ENCODE measurements around the gene CBL.
A peak's percentile ranks its signal among the peaks of the same experiment; 100 is the strongest.

CBL gene

DNA sequence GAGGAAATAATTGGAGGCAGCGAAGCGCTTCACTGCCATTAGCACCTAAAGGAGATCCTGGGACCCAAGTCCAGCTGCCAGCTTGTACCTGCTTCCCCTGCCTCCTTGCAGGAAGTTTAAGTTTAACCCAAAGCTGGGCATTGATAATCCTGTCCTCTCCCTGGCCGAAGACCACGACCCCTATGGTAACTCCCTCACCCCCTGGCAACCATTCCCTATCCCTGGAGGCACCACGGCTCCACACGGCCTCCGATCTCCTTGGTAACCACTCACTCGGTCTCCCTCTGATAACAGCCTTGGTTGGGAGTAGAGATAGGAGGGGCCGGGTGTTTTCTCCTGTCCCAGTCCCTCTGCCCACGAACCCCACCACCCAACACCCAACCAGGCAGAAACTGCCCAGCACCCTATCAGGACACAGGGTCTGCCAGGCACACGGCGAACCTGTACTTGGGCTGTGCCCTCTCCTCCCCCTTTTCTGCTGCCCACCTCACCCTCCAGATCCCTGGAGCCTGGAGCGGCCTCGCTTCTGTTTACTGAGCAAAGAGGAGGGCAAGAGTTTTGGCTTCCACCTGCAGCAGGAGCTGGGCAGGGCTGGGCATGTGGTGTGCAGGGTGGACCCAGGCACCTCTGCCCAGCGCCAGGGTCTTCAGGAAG, 20.0 kb upstream of the CBL start:
- Histone ChIP-seq H3K27me3 (ENCODE audit: insufficient read depth, poor library complexity, severe bottlenecking) (no peaks in the 10 kb centered on the region), H3K4me1 (ENCODE audit: insufficient read depth, poor library complexity, severe bottlenecking) (no peaks in the 10 kb centered on the region), H3K9me3 (ENCODE audit: severe bottlenecking) (no peaks in the 10 kb centered on the region), H3K36me3 (ENCODE audit: low read depth) (no peaks in the 10 kb centered on the region), H3K4me3 (ENCODE audit: severe bottlenecking) (no peak overlapping the region), H3K27ac (ENCODE audit: poor library complexity, severe bottlenecking) (no peak overlapping the region)
- DNase-seq (ENCODE audit: low spot score) (no peak), ATAC-seq (ENCODE audit: low read depth) (no peak)
- TF ChIP-seq, protein P1, sequence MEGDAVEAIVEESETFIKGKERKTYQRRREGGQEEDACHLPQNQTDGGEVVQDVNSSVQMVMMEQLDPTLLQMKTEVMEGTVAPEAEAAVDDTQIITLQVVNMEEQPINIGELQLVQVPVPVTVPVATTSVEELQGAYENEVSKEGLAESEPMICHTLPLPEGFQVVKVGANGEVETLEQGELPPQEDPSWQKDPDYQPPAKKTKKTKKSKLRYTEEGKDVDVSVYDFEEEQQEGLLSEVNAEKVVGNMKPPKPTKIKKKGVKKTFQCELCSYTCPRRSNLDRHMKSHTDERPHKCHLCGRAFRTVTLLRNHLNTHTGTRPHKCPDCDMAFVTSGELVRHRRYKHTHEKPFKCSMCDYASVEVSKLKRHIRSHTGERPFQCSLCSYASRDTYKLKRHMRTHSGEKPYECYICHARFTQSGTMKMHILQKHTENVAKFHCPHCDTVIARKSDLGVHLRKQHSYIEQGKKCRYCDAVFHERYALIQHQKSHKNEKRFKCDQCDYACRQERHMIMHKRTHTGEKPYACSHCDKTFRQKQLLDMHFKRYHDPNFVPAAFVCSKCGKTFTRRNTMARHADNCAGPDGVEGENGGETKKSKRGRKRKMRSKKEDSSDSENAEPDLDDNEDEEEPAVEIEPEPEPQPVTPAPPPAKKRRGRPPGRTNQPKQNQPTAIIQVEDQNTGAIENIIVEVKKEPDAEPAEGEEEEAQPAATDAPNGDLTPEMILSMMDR (IDR thresholded peaks at IDR 0.05; ENCODE audit: poor library complexity, severe bottlenecking) = no peak

DNA sequence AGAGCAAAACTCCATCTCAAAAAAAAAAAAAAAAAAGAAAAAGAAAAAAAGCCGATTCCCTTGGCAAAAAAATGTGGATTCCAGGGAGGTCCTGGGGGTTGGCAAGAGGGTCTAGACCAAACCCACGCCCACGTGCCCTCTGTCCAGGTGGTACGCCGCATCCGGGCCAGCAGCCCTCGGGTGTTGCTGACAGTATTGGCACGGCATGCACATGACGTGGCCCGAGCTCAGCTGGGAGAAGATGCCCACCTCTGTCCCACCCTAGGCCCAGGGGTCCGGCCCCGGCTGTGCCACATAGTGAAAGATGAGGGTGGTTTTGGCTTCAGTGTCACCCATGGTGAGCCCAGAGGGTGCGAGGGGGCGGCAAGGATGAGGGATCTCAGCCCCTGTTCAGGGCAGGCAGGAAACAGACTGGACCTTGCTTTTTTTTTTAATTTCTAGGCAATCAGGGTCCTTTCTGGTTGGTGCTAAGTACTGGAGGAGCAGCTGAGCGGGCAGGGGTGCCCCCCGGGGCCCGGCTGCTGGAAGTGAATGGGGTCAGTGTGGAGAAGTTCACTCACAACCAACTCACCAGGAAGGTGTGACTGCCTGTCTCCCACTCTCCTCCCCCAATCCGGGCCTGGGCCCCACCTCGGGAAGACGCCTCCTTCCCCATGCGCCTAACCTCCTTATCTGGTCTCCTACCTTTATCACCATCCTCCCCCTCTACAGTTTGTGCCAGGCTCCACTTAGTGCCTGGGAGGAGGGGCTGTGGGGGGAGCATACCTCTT, 18.8 kb upstream of the CBL start:
- no peak for DNase-seq (ENCODE audit: low spot score)
- TF ChIP-seq, protein P1 (IDR thresholded peaks at IDR 0.05; ENCODE audit: poor library complexity, severe bottlenecking) = no peak
- H3K4me3 ChIP-seq (ENCODE audit: severe bottlenecking) = no peak overlapping the region

DNA sequence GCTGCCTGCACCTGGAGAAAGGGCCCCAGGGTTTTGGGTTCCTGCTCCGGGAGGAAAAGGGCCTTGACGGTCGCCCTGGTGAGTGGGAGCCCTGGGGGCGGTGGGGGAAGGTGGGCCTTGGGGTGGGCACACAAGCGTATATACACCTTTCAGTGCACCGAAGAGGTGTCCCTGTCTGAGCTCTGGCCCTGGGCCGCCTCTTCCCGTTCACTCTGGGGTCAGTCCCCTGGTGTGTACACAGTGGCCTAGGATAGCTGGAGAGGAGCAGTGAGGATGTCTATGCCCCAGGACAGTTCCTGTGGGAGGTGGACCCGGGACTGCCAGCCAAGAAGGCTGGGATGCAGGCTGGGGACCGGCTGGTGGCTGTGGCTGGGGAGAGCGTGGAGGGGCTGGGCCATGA, 18.1 kb upstream of the CBL start:
- Histone ChIP-seq H3K27me3 (ENCODE audit: insufficient read depth, poor library complexity, severe bottlenecking) (no peaks in the 10 kb centered on the region), H3K9me3 (ENCODE audit: severe bottlenecking) (no peaks in the 10 kb centered on the region), H3K27ac (ENCODE audit: poor library complexity, severe bottlenecking) (no peak overlapping the region), H3K36me3 (ENCODE audit: low read depth) (no peaks in the 10 kb centered on the region), H3K4me1 (ENCODE audit: insufficient read depth, poor library complexity, severe bottlenecking) (no peaks in the 10 kb centered on the region), H3K4me3 (ENCODE audit: severe bottlenecking) (no peak overlapping the region)
- no peak for DNase-seq (ENCODE audit: low spot score)
- no peak for ATAC-seq (ENCODE audit: low read depth)
- TF ChIP-seq, protein P1 (IDR thresholded peaks at IDR 0.05; ENCODE audit: poor library complexity, severe bottlenecking) = no peak

More for the DNA sequence above, 18.8 kb upstream of the CBL start:
- Histone ChIP-seq H3K27ac (ENCODE audit: poor library complexity, severe bottlenecking) (no peak overlapping the region), H3K27me3 (ENCODE audit: insufficient read depth, poor library complexity, severe bottlenecking) (no peaks in the 10 kb centered on the region), H3K36me3 (ENCODE audit: low read depth) (no peaks in the 10 kb centered on the region), H3K4me1 (ENCODE audit: insufficient read depth, poor library complexity, severe bottlenecking) (no peaks in the 10 kb centered on the region), H3K9me3 (ENCODE audit: severe bottlenecking) (no peaks in the 10 kb centered on the region)
- no peak for ATAC-seq (ENCODE audit: low read depth)

DNA sequence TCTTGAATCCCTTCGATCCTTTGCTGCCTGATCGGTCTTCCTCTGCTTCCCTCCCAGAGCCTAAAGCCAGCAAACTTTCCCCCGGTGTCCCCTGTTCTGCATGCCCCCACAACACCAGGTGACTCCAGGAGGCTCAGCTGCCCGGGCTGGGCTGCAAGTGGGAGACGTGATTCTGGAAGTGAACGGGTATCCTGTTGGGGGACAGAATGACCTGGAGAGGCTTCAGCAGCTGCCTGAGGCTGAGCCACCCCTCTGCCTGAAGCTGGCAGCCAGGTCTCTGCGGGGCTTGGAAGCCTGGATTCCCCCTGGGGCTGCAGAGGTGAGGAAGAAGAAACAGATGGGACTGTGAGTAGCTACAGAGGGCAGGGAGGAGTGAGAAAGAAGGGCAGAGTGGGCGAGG, 17.3 kb upstream of the CBL start:
- Histone ChIP-seq H3K4me3 (ENCODE audit: severe bottlenecking) (no peak overlapping the region), H3K9me3 (ENCODE audit: severe bottlenecking) (no peaks in the 10 kb centered on the region), H3K27ac (ENCODE audit: poor library complexity, severe bottlenecking) (no peak overlapping the region), H3K4me1 (ENCODE audit: insufficient read depth, poor library complexity, severe bottlenecking) (no peaks in the 10 kb centered on the region), H3K36me3 (ENCODE audit: low read depth) (no peaks in the 10 kb centered on the region), H3K27me3 (ENCODE audit: insufficient read depth, poor library complexity, severe bottlenecking) (no peaks in the 10 kb centered on the region)
- ATAC-seq (ENCODE audit: low read depth) = no peak
- TF ChIP-seq, protein P1 (IDR thresholded peaks at IDR 0.05; ENCODE audit: poor library complexity, severe bottlenecking) = no peak
- no peak for DNase-seq (ENCODE audit: low spot score)

DNA sequence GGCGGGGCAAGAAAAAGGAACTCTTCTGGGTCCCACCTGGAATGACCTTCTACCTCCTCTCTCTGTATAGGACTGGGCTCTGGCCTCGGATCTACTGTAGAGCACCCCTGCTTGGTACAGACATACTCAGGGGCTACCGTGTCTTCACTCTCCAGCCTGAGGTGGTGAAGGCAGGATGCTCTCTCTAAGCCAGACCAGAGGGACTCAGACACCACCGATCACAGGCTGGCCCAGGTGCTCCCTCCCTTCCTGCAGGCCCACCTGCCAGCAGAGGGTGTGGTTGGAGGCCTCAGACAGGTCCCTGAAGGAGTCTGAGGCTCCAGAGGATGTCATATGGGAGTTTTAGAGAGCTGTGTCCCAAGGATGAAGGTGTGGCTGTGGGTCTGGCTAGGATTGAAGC, 16.7 kb upstream of the CBL start:
- DNase-seq (ENCODE audit: low spot score) (no peak), ATAC-seq (ENCODE audit: low read depth) (peak; percentile 21; the same call in 1 of the 3 replicates)
- H3K9me3 ChIP-seq (ENCODE audit: severe bottlenecking) = no peaks in the 10 kb centered on the region

More for the DNA sequence above, 16.7 kb upstream of the CBL start:
- Histone ChIP-seq H3K4me1 (ENCODE audit: insufficient read depth, poor library complexity, severe bottlenecking) (no peaks in the 10 kb centered on the region), H3K27ac (ENCODE audit: poor library complexity, severe bottlenecking) (no peak overlapping the region), H3K36me3 (ENCODE audit: low read depth) (no peaks in the 10 kb centered on the region), H3K4me3 (ENCODE audit: severe bottlenecking) (no peak overlapping the region), H3K27me3 (ENCODE audit: insufficient read depth, poor library complexity, severe bottlenecking) (no peaks in the 10 kb centered on the region)
- TF ChIP-seq, protein P1 (IDR thresholded peaks at IDR 0.05; ENCODE audit: poor library complexity, severe bottlenecking) = no peak
